RWPE2 (cell line): ENCODE measurements around the gene CDS1.

Experiments used
- ATAC-seq: fragments of 200-7000 bp; cut with Tn5 transposase; 3 replicates; pipeline ENCODE4 v1.9.1; 2021; ENCODE audit warnings: low read depth
- DNase-seq: peaks from one replicate; pipeline ENCODE4 v3.0.0-alpha.2; 2020; ENCODE audit warnings: low spot score
- H3K27ac ChIP-seq: fragments of 450-650 bp; 2 replicates; pipeline ENCODE4 v1.5.1; 2017; ENCODE audit warnings: mild to moderate bottlenecking; ENCODE audit not compliant: poor library complexity, severe bottlenecking
- H3K27me3 ChIP-seq: fragments of 250-450 bp; sonication (Bioruptor Pico); 2 replicates; pipeline ENCODE4 v1.5.1; 2021; ENCODE audit warnings: mild to moderate bottlenecking, moderate library complexity; ENCODE audit not compliant: insufficient read depth, poor library complexity, severe bottlenecking
- H3K36me3 ChIP-seq: fragments of 250-450 bp; sonication (Bioruptor Pico); 2 replicates; pipeline ENCODE4 v1.5.1; 2020; ENCODE audit warnings: low read depth, mild to moderate bottlenecking, moderate library complexity
- H3K4me1 ChIP-seq: fragments of 250-450 bp; sonication (Bioruptor Pico); 2 replicates; pipeline ENCODE4 v1.5.1; 2021; ENCODE audit warnings: mild to moderate bottlenecking, moderate library complexity; ENCODE audit not compliant: insufficient read depth, poor library complexity, severe bottlenecking
- H3K4me3 ChIP-seq: fragments of 250-450 bp; sonication (Bioruptor Pico); 2 replicates; pipeline ENCODE4 v1.5.1; 2021; ENCODE audit warnings: mild to moderate bottlenecking, moderate library complexity; ENCODE audit not compliant: severe bottlenecking
- H3K9me3 ChIP-seq: fragments of 250-450 bp; sonication (Bioruptor Pico); 2 replicates; pipeline ENCODE4 v1.5.1; 2021; ENCODE audit warnings: mild to moderate bottlenecking, moderate library complexity; ENCODE audit not compliant: severe bottlenecking
- CTCF ChIP-seq: fragments of 450-650 bp; IDR thresholded peaks from one replicate; pipeline ENCODE4 v1.5.1; 2017; ENCODE audit warnings: mild to moderate bottlenecking, moderate library complexity; ENCODE audit not compliant: poor library complexity, severe bottlenecking

CDS1 gene

DNA sequence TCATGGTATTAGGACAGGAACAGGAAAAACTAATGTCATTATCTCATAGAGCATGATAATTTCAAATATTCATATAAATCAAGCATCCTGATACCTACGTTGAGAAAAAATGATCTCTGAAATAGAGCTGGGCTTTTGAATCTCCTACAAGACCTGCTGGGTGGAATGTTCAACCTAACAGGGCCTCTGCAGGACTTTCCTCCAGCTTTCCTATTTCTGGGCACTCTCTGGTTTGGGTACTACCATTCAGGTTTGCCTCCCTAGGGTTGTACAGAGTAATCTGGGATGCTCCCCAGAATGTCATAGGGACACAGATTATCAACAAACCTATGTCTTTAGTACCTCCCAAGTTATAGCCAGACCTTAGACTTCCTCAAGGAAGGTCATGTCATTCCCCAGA, 108.9 kb downstream of the CDS1 start:
- Histone ChIP-seq H3K27ac (peak overlapping the region; percentile 90), H3K27me3 (no peaks in the 10 kb centered on the region), H3K4me1 (peaks cover 36% of the 10 kb centered on the region), H3K4me3 (no peak overlapping the region), H3K9me3 (no peaks in the 10 kb centered on the region), H3K36me3 (peaks cover 83% of the 10 kb centered on the region)
- no peak for TF ChIP-seq CTCF
- no peak for DNase-seq
- ATAC-seq, result peak; percentile 11

DNA sequence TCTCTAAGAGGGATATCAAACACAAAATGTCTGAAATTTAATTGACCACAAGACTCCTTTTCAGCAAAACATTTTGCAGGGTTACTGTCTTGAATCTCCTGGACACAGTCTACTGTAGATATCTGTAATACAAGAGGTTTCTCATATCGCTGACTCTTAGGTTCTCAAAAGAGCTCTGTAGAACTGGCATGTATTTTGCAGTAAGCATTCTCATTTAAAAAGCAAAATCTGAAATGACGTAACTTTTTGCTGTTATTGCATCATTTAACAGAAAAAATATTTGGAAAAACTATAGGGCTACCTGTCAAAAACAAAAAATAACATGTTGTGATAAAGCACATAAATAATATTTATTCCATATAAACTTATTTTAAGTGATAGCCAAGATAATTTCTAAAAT, 114.2 kb downstream of the CDS1 start:
- Histone ChIP-seq H3K4me3 (no peak overlapping the region), H3K27me3 (no peaks in the 10 kb centered on the region), H3K9me3 (no peaks in the 10 kb centered on the region), H3K36me3 (peaks cover 77% of the 10 kb centered on the region), H3K4me1 (peaks cover 18% of the 10 kb centered on the region), H3K27ac (no peak overlapping the region)
- no peak for ATAC-seq
- no peak for TF ChIP-seq CTCF
- no peak for DNase-seq

GRCh38 chr4:84697615-84698201, 114.8 kb downstream of the CDS1 start:
- peaks cover 13% of the 10 kb centered on the region for H3K4me1 ChIP-seq
- ATAC-seq (no peak), DNase-seq (no peak)
- no peak overlapping the region for H3K27ac ChIP-seq
- TF ChIP-seq CTCF, result no peak
- no peaks in the 10 kb centered on the region for H3K27me3 ChIP-seq
- peaks cover 76% of the 10 kb centered on the region for H3K36me3 ChIP-seq
- no peak overlapping the region for H3K4me3 ChIP-seq
- no peaks in the 10 kb centered on the region for H3K9me3 ChIP-seq

DNA sequence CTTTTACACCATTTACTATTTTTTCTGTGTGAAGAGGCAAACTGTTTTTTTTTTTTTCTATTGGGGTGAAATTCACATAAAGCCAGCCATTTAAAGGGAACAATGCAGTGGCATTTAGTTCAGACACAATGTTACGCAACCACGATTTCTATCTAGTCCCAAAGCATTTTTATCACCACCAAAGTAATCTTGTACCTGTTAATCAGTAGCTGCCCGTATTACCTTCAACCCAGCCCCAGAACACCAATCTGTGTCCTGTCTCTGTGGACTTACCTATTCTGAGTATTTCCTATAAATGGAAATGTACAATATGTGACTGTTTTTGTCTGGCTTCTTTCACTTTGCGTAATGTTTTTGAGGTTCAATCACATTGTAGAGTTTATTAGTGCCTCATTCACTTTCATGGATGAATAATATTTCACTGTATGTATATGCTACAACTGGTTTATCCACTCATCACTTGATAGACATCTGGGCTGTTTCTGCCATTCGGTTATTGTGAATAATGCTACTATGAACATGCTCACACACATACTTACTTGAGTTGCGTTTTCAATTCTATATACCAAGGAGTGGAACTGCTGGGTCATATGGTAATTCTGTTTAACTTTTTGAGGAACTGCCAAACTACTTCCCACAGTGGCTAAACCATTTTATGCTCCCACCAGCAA, 116.2 kb downstream of the CDS1 start:
- no peak for TF ChIP-seq CTCF
- no peak overlapping the region for H3K4me3 ChIP-seq
- no peaks in the 10 kb centered on the region for H3K27me3 ChIP-seq
- H3K4me1 ChIP-seq, result peaks cover 9% of the 10 kb centered on the region
- peaks cover 78% of the 10 kb centered on the region for H3K36me3 ChIP-seq
- no peak overlapping the region for H3K27ac ChIP-seq
- DNase-seq, result no peak
- ATAC-seq, result no peak
- no peaks in the 10 kb centered on the region for H3K9me3 ChIP-seq
